ENCODE results near the gene RGS9BP. TPM values are rescaled to one million over a fixed set of nuclear protein-coding genes. Genes with fewer than 3 reads are reported as not detected.

Gene RGS9BP, protein sequence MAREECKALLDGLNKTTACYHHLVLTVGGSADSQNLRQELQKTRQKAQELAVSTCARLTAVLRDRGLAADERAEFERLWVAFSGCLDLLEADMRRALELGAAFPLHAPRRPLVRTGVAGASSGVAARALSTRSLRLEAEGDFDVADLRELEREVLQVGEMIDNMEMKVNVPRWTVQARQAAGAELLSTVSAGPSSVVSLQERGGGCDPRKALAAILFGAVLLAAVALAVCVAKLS
- total RNA-seq (1 to 10 TPM in 1 of 2 donors, under 1 TPM in 1; 0.94 to 2.4 TPM), polyA plus RNA-seq (ENCODE audit: insufficient read depth, low read depth, low replicate concordance) (0.58 TPM)
- long read RNA-seq, donor 1 = 0 reads
- long read RNA-seq, donor 2 = 0 reads

DNA sequence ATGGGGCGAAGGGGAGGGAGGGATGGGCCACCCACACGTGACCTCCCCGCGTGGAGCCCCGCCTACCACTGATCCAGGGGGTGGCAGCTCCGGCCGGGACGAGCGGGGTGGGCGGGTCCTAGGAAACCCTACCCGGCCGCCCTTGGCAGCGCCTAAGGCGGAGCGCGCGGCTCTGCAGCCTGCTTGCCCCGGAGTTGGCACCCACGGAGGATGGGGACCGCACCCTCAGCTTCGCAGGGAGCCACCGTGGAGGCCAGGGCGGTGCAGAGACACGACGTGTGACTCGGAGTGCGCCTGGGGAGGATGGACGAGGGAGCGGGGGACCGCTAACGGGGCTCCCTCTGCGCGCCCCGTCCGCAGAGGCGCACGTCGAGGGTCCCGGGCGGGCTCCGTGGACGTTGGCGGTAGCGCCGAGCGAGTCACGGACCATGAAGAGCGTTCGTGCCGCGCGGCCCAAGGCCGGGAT, at the start of gene RGS9BP:
Gene RGS9BP, plus strand, starts transcription at position 129 of the 466 bp plus-strand sequence. CDS start 416 bp downstream, outside the sequence.
- Histone ChIP-seq H3K36me3 (ENCODE audit: low read depth, missing control alignments) (no peaks in the 10 kb centered on the region), H3K9me3 (no peaks in the 10 kb centered on the region), H3K27me3 (no peaks in the 10 kb centered on the region), H3K4me3 (peak within 1 kb of the TSS; percentile 76 to 87), H3K4me1 (peaks cover 6% of the 10 kb centered on the region), H3K27ac (peak within 1 kb of the TSS; percentile 56 to 73)
- intact Hi-C loops (cut with DNase I; ENCODE audit: low total_unique reads) = no loop called here
- WGBS, 2 donors = 0% methylated on average over 18 to 46 of the region's 53 CpGs
- TF ChIP-seq POLR2A (IDR thresholded peaks at IDR 0.05) = no peak
- TF ChIP-seq, protein P1, sequence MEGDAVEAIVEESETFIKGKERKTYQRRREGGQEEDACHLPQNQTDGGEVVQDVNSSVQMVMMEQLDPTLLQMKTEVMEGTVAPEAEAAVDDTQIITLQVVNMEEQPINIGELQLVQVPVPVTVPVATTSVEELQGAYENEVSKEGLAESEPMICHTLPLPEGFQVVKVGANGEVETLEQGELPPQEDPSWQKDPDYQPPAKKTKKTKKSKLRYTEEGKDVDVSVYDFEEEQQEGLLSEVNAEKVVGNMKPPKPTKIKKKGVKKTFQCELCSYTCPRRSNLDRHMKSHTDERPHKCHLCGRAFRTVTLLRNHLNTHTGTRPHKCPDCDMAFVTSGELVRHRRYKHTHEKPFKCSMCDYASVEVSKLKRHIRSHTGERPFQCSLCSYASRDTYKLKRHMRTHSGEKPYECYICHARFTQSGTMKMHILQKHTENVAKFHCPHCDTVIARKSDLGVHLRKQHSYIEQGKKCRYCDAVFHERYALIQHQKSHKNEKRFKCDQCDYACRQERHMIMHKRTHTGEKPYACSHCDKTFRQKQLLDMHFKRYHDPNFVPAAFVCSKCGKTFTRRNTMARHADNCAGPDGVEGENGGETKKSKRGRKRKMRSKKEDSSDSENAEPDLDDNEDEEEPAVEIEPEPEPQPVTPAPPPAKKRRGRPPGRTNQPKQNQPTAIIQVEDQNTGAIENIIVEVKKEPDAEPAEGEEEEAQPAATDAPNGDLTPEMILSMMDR (IDR thresholded peaks at IDR 0.05) = no peak
- DNase-seq = peak; percentile 79

DNA sequence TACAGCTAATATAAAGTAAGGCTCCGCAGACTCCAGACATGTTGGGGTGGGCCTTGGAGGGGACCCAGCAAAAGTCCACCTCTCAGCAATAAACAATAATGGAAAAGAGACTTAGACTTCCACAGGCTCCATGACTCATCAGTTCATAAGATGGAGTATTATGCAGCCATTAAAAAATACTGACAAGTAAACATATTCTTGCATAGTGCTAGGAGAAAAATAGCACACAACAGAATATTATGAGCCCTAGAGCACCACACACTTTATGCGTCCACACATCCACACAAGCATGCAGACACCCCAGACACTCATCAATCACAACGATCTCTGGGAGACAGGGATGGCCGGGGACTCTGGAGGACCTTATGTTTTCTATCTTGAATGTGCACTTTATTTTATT, 48.7 kb upstream of the RGS9BP start:
- H3K4me1 ChIP-seq = no peaks in the 10 kb centered on the region
- H3K4me3 ChIP-seq = no peak overlapping the region
- TF ChIP-seq, protein P1 (IDR thresholded peaks at IDR 0.05) = no peak
- TF ChIP-seq POLR2A (IDR thresholded peaks at IDR 0.05) = no peak
- H3K9me3 ChIP-seq = no peaks in the 10 kb centered on the region
- H3K36me3 ChIP-seq (ENCODE audit: low read depth, missing control alignments) = no peaks in the 10 kb centered on the region
- intact Hi-C loops (cut with DNase I; ENCODE audit: low total_unique reads) = no loop called here
- 97 to 98% methylated on average over 4 of the region's 4 CpGs for WGBS, 2 donors
- no peak overlapping the region for H3K27ac ChIP-seq
- DNase-seq = no peak
- H3K27me3 ChIP-seq = no peaks in the 10 kb centered on the region

DNA sequence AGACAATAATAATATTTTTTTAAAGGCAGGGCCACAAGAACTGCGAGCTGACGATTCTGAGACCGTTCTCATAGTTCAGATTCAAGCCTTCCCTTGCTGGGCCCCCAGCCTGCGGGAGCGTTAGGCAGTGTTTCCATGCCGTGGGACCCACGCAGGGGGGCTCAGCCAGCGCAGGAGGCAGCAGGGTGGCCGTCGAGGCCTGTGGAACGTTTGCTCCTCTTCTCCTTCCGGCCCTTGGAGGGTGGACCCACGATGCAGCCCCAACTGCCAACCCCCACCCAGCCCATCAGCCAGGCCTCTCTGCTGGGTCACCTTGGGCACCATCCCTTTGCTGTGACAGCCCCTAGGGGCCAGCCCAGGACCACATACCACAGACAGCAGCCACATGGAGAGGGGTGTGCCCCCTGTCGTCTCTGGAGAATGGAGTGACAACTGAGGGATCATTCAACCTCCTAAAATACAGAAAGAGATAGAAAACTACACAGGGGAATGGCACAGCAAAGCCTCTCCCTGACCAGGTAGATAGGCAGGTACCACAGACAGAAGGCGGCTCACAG, 47.9 kb upstream of the RGS9BP start:
- Histone ChIP-seq H3K27me3 (no peaks in the 10 kb centered on the region), H3K9me3 (no peaks in the 10 kb centered on the region), H3K36me3 (ENCODE audit: low read depth, missing control alignments) (no peaks in the 10 kb centered on the region), H3K27ac (no peak overlapping the region), H3K4me3 (no peak overlapping the region), H3K4me1 (no peaks in the 10 kb centered on the region)
- intact Hi-C loops (cut with DNase I; ENCODE audit: low total_unique reads) = no loop called here
- TF ChIP-seq POLR2A (IDR thresholded peaks at IDR 0.05) = no peak
- TF ChIP-seq, protein P1 (IDR thresholded peaks at IDR 0.05) = no peak
- WGBS, 2 donors = 75 to 88% methylated on average over 2 to 15 of the region's 15 CpGs
- no peak for DNase-seq

DNA sequence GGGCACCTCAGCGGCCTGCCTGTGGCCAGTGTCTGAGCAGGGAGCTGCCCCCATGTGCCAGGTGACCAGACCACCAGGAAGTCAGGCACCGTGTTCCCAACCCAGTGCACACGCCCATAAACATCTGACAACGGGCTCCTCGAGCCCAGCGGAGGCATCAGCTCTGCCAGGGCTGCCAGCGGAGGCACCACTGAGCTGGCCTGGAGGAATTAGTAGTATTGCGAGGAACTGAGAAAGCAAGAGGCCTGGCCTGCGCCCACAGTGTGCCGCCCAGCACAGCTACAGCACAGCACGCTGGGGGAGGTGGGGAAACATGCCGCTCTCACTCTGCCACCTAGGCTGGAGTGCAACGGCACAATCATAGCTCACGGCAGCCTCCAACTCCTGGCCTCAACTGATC, 45.3 kb upstream of the RGS9BP start:
- H3K27me3 ChIP-seq = no peaks in the 10 kb centered on the region
- H3K27ac ChIP-seq = no peak overlapping the region
- no peaks in the 10 kb centered on the region for H3K9me3 ChIP-seq
- H3K4me1 ChIP-seq = no peaks in the 10 kb centered on the region
- no peaks in the 10 kb centered on the region for H3K36me3 ChIP-seq (ENCODE audit: low read depth, missing control alignments)
- no peak for DNase-seq
- WGBS, 2 donors = 88 to 92% methylated on average over 12 to 14 of the region's 14 CpGs
- intact Hi-C loops (cut with DNase I; ENCODE audit: low total_unique reads) = no loop called here
- H3K4me3 ChIP-seq = no peak overlapping the region
- TF ChIP-seq, protein P1 (IDR thresholded peaks at IDR 0.05) = no peak
- no peak for TF ChIP-seq POLR2A (IDR thresholded peaks at IDR 0.05)
